ENCODE measurements around the gene KDM3A. TPM values are rescaled to one million over a fixed set of nuclear protein-coding genes. Genes with fewer than 3 reads are reported as not detected.

Gene KDM3A
- total RNA-seq, 1 experiment from 2014 or later, result 31.8 TPM

GRCh38 chr2:86416146-86416545, 25.0 kb upstream of the KDM3A start:
- H3K27ac ChIP-seq, result no peak overlapping the region
- TF ChIP-seq EZH2 (IDR thresholded peaks at IDR 0.05; ENCODE audit: low read depth), result no peak
- TF ChIP-seq, protein P1, sequence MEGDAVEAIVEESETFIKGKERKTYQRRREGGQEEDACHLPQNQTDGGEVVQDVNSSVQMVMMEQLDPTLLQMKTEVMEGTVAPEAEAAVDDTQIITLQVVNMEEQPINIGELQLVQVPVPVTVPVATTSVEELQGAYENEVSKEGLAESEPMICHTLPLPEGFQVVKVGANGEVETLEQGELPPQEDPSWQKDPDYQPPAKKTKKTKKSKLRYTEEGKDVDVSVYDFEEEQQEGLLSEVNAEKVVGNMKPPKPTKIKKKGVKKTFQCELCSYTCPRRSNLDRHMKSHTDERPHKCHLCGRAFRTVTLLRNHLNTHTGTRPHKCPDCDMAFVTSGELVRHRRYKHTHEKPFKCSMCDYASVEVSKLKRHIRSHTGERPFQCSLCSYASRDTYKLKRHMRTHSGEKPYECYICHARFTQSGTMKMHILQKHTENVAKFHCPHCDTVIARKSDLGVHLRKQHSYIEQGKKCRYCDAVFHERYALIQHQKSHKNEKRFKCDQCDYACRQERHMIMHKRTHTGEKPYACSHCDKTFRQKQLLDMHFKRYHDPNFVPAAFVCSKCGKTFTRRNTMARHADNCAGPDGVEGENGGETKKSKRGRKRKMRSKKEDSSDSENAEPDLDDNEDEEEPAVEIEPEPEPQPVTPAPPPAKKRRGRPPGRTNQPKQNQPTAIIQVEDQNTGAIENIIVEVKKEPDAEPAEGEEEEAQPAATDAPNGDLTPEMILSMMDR (conservative IDR thresholded peaks at IDR 0.05), result no peak
- H2AFZ ChIP-seq, result no peak overlapping the region
- no peaks in the 10 kb centered on the region for H3K27me3 ChIP-seq (ENCODE audit: insufficient read depth, low read depth)
- no peaks in the 10 kb centered on the region for H4K20me1 ChIP-seq (ENCODE audit: insufficient read depth)
- no peaks in the 10 kb centered on the region for H3K9me3 ChIP-seq (ENCODE audit: insufficient read depth, low read depth)
- H3K4me1 ChIP-seq (replicated peaks; ENCODE audit: insufficient read depth), result peaks cover 7% of the 10 kb centered on the region
- ChIA-PET POLR2A (ENCODE audit: unreplicated experiment) (interaction anchor here (0.5 kb wide), 1 partner anchor 600 kb away, joined by 4 read pairs; no protein-coding TSS in a partner anchor), CTCF (no interaction called here)
- DNase-seq, result no peak
- intact Hi-C loops (cut with micrococcal nuclease; ENCODE audit: unreplicated experiment), result no loop called here
- H3K36me3 ChIP-seq (ENCODE audit: low read depth), result no peaks in the 10 kb centered on the region
- H3K4me3 ChIP-seq, result no peak overlapping the region
- BruUV-seq (replicated peaks), result no TSS peak
- H3K4me2 ChIP-seq, result no peak overlapping the region
- no peaks in the 10 kb centered on the region for H3K79me2 ChIP-seq (ENCODE audit: low read depth)
- no peaks in the 10 kb centered on the region; the same call in 1 of the 2 replicates for H3K9me2 ChIP-seq (ENCODE audit: insufficient read depth)
- no peaks in the 10 kb centered on the region for H3F3A ChIP-seq (ENCODE audit: insufficient read depth, low read depth)

- Histone ChIP-seq H3F3A (ENCODE audit: insufficient read depth, low read depth) (no peaks in the 10 kb centered on the region), H3K9me3 (ENCODE audit: insufficient read depth, low read depth) (no peaks in the 10 kb centered on the region), H3K36me3 (ENCODE audit: low read depth) (no peaks in the 10 kb centered on the region), H3K4me1 (replicated peaks; ENCODE audit: insufficient read depth) (peaks cover 7% of the 10 kb centered on the region), H3K4me2 (no peak overlapping the region), H3K27me3 (ENCODE audit: insufficient read depth, low read depth) (peaks cover 5% of the 10 kb centered on the region; the same call in 1 of the 2 replicates), H3K79me2 (ENCODE audit: low read depth) (no peaks in the 10 kb centered on the region), H4K20me1 (ENCODE audit: insufficient read depth) (no peaks in the 10 kb centered on the region), H3K9me2 (ENCODE audit: insufficient read depth) (no peaks in the 10 kb centered on the region; the same call in 1 of the 2 replicates), H3K4me3 (no peak overlapping the region), H3K27ac (no peak overlapping the region), H2AFZ (no peak overlapping the region)
- peak in 1 of 2 experiments; percentile 46 for DNase-seq
- TF ChIP-seq, protein P1 (conservative IDR thresholded peaks at IDR 0.05), result no peak
- no peak for TF ChIP-seq EZH2 (IDR thresholded peaks at IDR 0.05; ENCODE audit: low read depth)
- intact Hi-C loops (cut with micrococcal nuclease; ENCODE audit: unreplicated experiment), result no loop called here
- ChIA-PET POLR2A (ENCODE audit: unreplicated experiment) (no interaction called here), CTCF (no interaction called here)
- no TSS peak for BruUV-seq (replicated peaks)
These were observed 23.2 kb upstream of the KDM3A start for GRCh38 chr2:86417961-86418360.

DNA sequence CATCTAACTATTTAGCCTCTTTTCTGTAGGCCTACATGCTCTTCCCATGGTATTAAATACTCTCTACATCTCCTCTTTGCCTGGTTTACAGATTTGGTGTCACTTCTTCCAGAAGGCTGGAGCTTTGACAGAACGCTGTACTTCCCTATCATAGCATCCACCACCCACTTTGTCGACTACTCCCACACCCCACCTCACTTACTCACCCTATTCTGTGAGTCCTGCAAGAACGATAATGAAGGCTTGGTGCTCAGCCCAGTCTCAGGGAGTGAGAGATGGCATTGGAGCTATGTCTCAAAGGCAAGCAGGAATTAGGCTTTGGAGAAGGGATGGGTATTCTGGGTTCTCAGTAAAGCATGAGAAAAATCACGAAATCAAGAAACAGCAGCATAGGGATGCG, 20.3 kb upstream of the KDM3A start:
- Histone ChIP-seq H3F3A (ENCODE audit: insufficient read depth, low read depth) (no peaks in the 10 kb centered on the region), H4K20me1 (ENCODE audit: insufficient read depth) (no peaks in the 10 kb centered on the region), H3K36me3 (ENCODE audit: low read depth) (no peaks in the 10 kb centered on the region), H3K27ac (no peak overlapping the region), H3K9me2 (ENCODE audit: insufficient read depth) (no peaks in the 10 kb centered on the region; the same call in 1 of the 2 replicates), H3K27me3 (ENCODE audit: insufficient read depth, low read depth) (peaks cover 5% of the 10 kb centered on the region; the same call in 1 of the 2 replicates), H3K4me1 (replicated peaks; ENCODE audit: insufficient read depth) (no peaks in the 10 kb centered on the region), H3K9me3 (ENCODE audit: insufficient read depth, low read depth) (no peaks in the 10 kb centered on the region), H3K79me2 (ENCODE audit: low read depth) (no peaks in the 10 kb centered on the region), H3K4me2 (no peak overlapping the region), H2AFZ (no peak overlapping the region), H3K4me3 (no peak overlapping the region)
- no TSS peak for BruUV-seq (replicated peaks)
- DNase-seq, result no peak
- ChIA-PET CTCF (no interaction called here), POLR2A (ENCODE audit: unreplicated experiment) (no interaction called here)
- TF ChIP-seq, protein P1 (conservative IDR thresholded peaks at IDR 0.05), result no peak
- TF ChIP-seq EZH2 (IDR thresholded peaks at IDR 0.05; ENCODE audit: low read depth), result no peak
- intact Hi-C loops (cut with micrococcal nuclease; ENCODE audit: unreplicated experiment), result no loop called here

Data from PC-9 (cell line).